HepG2 (cell line): ENCODE data around the gene CKAP2. TPM values are rescaled to one million over a fixed set of nuclear protein-coding genes. Genes with fewer than 3 reads are reported as not detected.

Source experiments
- ATAD3A ChIP-seq: sonication (generic); formaldehyde crosslinking; IDR thresholded peaks from 2 replicates; pipeline ENCODE4 v1.4.0; 2020; ENCODE audit warnings: missing genetic modification reagents
- ATRX ChIP-seq: sonication (generic); formaldehyde crosslinking; IDR thresholded peaks from 2 replicates; pipeline ENCODE4 v1.4.0; 2020; ENCODE audit warnings: missing genetic modification reagents, borderline replicate concordance
- BCL6 ChIP-seq: IDR thresholded peaks from 2 replicates; pipeline ENCODE4 v1.6.1; 2016; ENCODE audit warnings: missing genetic modification reagents, missing compliant biosample characterization
- DNMT1 ChIP-seq: sonication (generic); formaldehyde crosslinking; IDR thresholded peaks from 2 replicates; pipeline ENCODE4 v1.5.1; 2020; ENCODE audit warnings: mild to moderate bottlenecking, missing genetic modification reagents
- FOSL2 ChIP-seq: sonication (generic); formaldehyde crosslinking; IDR thresholded peaks from 2 replicates; pipeline ENCODE4 v1.4.0; 2020; ENCODE audit warnings: missing genetic modification reagents
- HES4 ChIP-seq: sonication (generic); formaldehyde crosslinking; IDR thresholded peaks from 2 replicates; pipeline ENCODE4 v1.9.0; 2021; ENCODE audit warnings: mild to moderate bottlenecking, missing genetic modification reagents, borderline replicate concordance
- JUND ChIP-seq: sonication (generic); formaldehyde crosslinking; IDR thresholded peaks from 2 replicates; pipeline ENCODE4 v1.8.0; 2022; ENCODE audit warnings: mild to moderate bottlenecking, missing genetic modification reagents
- KLF13 ChIP-seq: sonication (generic); formaldehyde crosslinking; IDR thresholded peaks from 2 replicates; pipeline ENCODE4 v1.4.0; 2020; ENCODE audit warnings: mild to moderate bottlenecking, missing genetic modification reagents
- RAD21 ChIP-seq: fragments of 450-650 bp; formaldehyde crosslinking; IDR thresholded peaks from 2 replicates; pipeline ENCODE4 v1.5.0; 2020; ENCODE audit warnings: mild to moderate bottlenecking
- REXO4 ChIP-seq: sonication (generic); formaldehyde crosslinking; IDR thresholded peaks from 2 replicates; pipeline ENCODE4 v1.8.0; 2022; ENCODE audit warnings: missing genetic modification reagents, mild to moderate bottlenecking, borderline replicate concordance
- RFXAP ChIP-seq: sonication (generic); formaldehyde crosslinking; IDR thresholded peaks from 2 replicates; pipeline ENCODE4 v1.4.0; 2020; ENCODE audit warnings: missing genetic modification reagents, borderline replicate concordance
- TARDBP ChIP-seq: sonication (generic); formaldehyde crosslinking; IDR thresholded peaks from 2 replicates; pipeline ENCODE4 v1.8.0; 2022; ENCODE audit warnings: mild to moderate bottlenecking, missing genetic modification reagents
- THAP11 ChIP-seq: IDR thresholded peaks from 2 replicates; pipeline ENCODE4 v1.6.1; 2016; ENCODE audit warnings: missing biosample characterization, missing genetic modification reagents
- YEATS4 ChIP-seq: sonication (generic); formaldehyde crosslinking; IDR thresholded peaks from 2 replicates; pipeline ENCODE4 v1.4.0; 2020; ENCODE audit warnings: missing genetic modification reagents, borderline replicate concordance
- ZKSCAN8 ChIP-seq: IDR thresholded peaks from 2 replicates; pipeline ENCODE4 v1.6.1; 2016; ENCODE audit warnings: borderline replicate concordance, missing genetic modification reagents, missing compliant biosample characterization
- ZNF34 ChIP-seq: sonication (generic); formaldehyde crosslinking; IDR thresholded peaks from 2 replicates; pipeline ENCODE4 v1.4.0; 2020; ENCODE audit warnings: mild to moderate bottlenecking, missing genetic modification reagents, borderline replicate concordance
- ZNF549 ChIP-seq: sonication (generic); formaldehyde crosslinking; IDR thresholded peaks from 2 replicates; pipeline ENCODE4 v1.5.0; 2020; ENCODE audit warnings: missing genetic modification reagents
- ZNF772 ChIP-seq: sonication (generic); formaldehyde crosslinking; IDR thresholded peaks from 2 replicates; pipeline ENCODE4 v1.5.0; 2020; ENCODE audit warnings: mild to moderate bottlenecking, missing genetic modification reagents
- ZSCAN31 ChIP-seq: sonication (generic); formaldehyde crosslinking; IDR thresholded peaks from 2 replicates; pipeline ENCODE4 v1.5.0; 2020; ENCODE audit warnings: low read depth, mild to moderate bottlenecking, missing genetic modification reagents
- polyA plus RNA-seq, 8 experiments: library from polyadenylated mRNA; depleted of rRNA in 3 of 8; stranded (reverse) in 7 of 8; unstranded in 1 of 8; fragments of >200 nt; fragmentation: Illumina TruSeq in 4 of 8; extraction: Trizol in 4 of 8; gene quantifications; 2 replicates each; pipeline versions ENCODE4 v1.2.1 to v1.2.3, GENCODE V29; 2011 to 2016; ENCODE audit warnings: low read depth in 4 of 8, missing spikeins in 1 of 8, mixed read lengths in 1 of 8; ENCODE audit not compliant: insufficient read depth in 1 of 8
- total RNA-seq, 5 experiments: library from RNA; depleted of rRNA; stranded (reverse); fragments of >200 nt; fragmentation: Illumina TruSeq; extraction: Trizol; gene quantifications; 2 replicates each; pipeline ENCODE4 v1.2.3, GENCODE V29; 2016; ENCODE audit warnings: low read depth in 1 of 5
- TF ChIP-seq, protein P1 (sequence below): sonication (generic); formaldehyde crosslinking; IDR thresholded peaks from 2 replicates; pipeline ENCODE4 v1.5.1; 2020; ENCODE audit warnings: missing genetic modification reagents, mild to moderate bottlenecking, borderline replicate concordance
- TF ChIP-seq, protein P2 (sequence below): IDR thresholded peaks from 2 replicates; pipeline ENCODE4 v1.6.1; 2016; ENCODE audit warnings: low read depth
- TF ChIP-seq, protein P3 (sequence below): sonication (generic); formaldehyde crosslinking; conservative IDR thresholded peaks from 2 replicates; pipeline ENCODE4 v1.4.0; 2020; ENCODE audit warnings: missing genetic modification reagents
- TF ChIP-seq, protein P4 (sequence below): sonication (generic); formaldehyde crosslinking; conservative IDR thresholded peaks from 2 replicates; pipeline ENCODE4 v1.4.0; 2020; ENCODE audit warnings: mild to moderate bottlenecking, missing genetic modification reagents, moderate library complexity

CKAP2 gene
- total and polyA plus RNA-seq, 2 of the 13 experiments (the other 11 are each of a cell fraction or from before 2014, with no cell fraction given) = 6.7 to 40.3 TPM

DNA sequence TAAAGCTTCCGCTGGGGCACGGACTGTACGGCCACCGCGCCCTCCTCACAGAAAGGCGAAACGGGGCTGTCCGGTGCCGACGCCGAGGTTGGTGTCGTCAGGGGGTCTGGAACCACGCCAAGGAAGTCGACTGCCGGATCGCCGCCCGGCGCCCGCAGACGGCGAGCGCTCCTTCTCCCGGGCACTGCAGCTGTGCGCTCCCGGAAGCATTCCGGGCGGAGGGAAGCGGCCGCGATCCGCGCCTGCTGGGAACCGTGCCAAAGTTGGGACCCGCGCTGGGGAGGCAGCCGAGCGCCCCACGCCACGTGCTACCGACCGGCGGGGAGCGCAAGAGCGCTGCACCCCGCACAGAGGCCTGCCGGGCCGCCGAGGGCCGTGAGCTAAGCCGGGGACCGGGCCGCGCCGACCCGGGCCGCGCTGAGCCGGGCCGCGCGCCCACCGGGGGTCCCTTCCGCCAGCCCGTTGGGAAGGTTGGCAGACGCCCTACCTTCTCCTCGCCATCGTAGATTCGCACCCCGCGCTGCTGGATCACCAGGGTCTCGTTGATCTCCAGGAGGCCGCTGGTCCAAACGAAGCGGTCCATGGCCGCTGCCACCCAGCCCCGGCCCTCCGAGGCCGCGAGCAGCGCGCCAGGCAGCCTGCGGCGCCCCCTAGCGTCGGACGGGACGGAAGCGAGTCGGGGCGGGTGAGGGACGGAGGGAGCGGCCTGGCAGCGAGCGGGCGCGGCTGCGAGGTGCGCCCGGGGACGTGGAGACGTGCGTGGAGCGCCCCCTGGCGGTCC, 5.1 kb upstream of the CKAP2 start, which contains the start of gene VPS36 (continued):
- TF ChIP-seq HES4 = peak; percentile 95
- TF ChIP-seq, protein P1, sequence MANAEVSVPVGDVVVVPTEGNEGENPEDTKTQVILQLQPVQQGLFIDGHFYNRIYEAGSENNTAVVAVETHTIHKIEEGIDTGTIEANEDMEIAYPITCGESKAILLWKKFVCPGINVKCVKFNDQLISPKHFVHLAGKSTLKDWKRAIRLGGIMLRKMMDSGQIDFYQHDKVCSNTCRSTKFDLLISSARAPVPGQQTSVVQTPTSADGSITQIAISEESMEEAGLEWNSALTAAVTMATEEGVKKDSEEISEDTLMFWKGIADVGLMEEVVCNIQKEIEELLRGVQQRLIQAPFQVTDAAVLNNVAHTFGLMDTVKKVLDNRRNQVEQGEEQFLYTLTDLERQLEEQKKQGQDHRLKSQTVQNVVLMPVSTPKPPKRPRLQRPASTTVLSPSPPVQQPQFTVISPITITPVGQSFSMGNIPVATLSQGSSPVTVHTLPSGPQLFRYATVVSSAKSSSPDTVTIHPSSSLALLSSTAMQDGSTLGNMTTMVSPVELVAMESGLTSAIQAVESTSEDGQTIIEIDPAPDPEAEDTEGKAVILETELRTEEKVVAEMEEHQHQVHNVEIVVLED (CRISPR knock-in tag) = peak; percentile 51
- peak; percentile 93 for TF ChIP-seq YEATS4 (CRISPR knock-in tag)
- no peak for TF ChIP-seq ATAD3A (CRISPR knock-in tag)
- TF ChIP-seq THAP11 (CRISPR knock-in tag) = peak; percentile 82
- TF ChIP-seq ATRX = no peak
- peak; percentile 79 for TF ChIP-seq RFXAP (CRISPR knock-in tag)
- TF ChIP-seq KLF13 = no peak
- TF ChIP-seq, protein P2, sequence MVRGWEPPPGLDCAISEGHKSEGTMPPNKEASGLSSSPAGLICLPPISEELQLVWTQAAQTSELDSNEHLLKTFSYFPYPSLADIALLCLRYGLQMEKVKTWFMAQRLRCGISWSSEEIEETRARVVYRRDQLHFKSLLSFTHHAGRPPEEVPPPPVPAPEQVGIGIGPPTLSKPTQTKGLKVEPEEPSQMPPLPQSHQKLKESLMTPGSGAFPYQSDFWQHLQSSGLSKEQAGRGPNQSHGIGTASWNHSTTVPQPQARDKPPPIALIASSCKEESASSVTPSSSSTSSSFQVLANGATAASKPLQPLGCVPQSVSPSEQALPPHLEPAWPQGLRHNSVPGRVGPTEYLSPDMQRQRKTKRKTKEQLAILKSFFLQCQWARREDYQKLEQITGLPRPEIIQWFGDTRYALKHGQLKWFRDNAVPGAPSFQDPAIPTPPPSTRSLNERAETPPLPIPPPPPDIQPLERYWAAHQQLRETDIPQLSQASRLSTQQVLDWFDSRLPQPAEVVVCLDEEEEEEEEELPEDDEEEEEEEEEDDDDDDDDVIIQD (CRISPR knock-in tag) = 0 out of 2 replicates have a peak, but pooled peaks have one; percentile 25
- peak; percentile 95 for TF ChIP-seq RAD21 (CRISPR knock-in tag)
- peak; percentile 37 for TF ChIP-seq FOSL2 (CRISPR knock-in tag)
- TF ChIP-seq, protein P3, sequence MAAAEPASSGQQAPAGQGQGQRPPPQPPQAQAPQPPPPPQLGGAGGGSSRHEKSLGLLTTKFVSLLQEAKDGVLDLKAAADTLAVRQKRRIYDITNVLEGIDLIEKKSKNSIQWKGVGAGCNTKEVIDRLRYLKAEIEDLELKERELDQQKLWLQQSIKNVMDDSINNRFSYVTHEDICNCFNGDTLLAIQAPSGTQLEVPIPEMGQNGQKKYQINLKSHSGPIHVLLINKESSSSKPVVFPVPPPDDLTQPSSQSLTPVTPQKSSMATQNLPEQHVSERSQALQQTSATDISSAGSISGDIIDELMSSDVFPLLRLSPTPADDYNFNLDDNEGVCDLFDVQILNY (CRISPR knock-in tag) = peak; percentile 35; the same call in 1 of the 2 replicates
- TF ChIP-seq TARDBP (CRISPR knock-in tag) = peak; percentile 84
- TF ChIP-seq JUND = peak; percentile 15; the same call in 1 of the 2 replicates
- TF ChIP-seq, protein P4, sequence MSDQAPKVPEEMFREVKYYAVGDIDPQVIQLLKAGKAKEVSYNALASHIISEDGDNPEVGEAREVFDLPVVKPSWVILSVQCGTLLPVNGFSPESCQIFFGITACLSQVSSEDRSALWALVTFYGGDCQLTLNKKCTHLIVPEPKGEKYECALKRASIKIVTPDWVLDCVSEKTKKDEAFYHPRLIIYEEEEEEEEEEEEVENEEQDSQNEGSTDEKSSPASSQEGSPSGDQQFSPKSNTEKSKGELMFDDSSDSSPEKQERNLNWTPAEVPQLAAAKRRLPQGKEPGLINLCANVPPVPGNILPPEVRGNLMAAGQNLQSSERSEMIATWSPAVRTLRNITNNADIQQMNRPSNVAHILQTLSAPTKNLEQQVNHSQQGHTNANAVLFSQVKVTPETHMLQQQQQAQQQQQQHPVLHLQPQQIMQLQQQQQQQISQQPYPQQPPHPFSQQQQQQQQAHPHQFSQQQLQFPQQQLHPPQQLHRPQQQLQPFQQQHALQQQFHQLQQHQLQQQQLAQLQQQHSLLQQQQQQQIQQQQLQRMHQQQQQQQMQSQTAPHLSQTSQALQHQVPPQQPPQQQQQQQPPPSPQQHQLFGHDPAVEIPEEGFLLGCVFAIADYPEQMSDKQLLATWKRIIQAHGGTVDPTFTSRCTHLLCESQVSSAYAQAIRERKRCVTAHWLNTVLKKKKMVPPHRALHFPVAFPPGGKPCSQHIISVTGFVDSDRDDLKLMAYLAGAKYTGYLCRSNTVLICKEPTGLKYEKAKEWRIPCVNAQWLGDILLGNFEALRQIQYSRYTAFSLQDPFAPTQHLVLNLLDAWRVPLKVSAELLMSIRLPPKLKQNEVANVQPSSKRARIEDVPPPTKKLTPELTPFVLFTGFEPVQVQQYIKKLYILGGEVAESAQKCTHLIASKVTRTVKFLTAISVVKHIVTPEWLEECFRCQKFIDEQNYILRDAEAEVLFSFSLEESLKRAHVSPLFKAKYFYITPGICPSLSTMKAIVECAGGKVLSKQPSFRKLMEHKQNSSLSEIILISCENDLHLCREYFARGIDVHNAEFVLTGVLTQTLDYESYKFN (CRISPR knock-in tag) = peak; percentile 43
- peak; percentile 53; the same call in 1 of the 2 replicates for TF ChIP-seq ZKSCAN8 (CRISPR knock-in tag)
- peak; percentile 53; the same call in 1 of the 2 replicates for TF ChIP-seq REXO4 (CRISPR knock-in tag)
- TF ChIP-seq ZNF549 (CRISPR knock-in tag) = no peak
- TF ChIP-seq ZNF34 (CRISPR knock-in tag) = peak; percentile 87; the same call in 1 of the 2 replicates
- no peak; the same call in 1 of the 2 replicates for TF ChIP-seq BCL6
- peak; percentile 88 for TF ChIP-seq ZSCAN31
- TF ChIP-seq ZNF772 = peak; percentile 38; the same call in 1 of the 2 replicates
- peak; percentile 93 for TF ChIP-seq DNMT1 (CRISPR knock-in tag)
